SU-DHL-6 (cell line): ENCODE measurements around the gene LDB2.

Experiments
- H2AFZ ChIP-seq: fragments of 200-600 bp; sonication (generic); 2 replicates; pipeline ENCODE4 v1.6.1; 2014; ENCODE audit warnings: low read depth, mild to moderate bottlenecking, moderate library complexity, mixed read lengths, antibody characterized with exemption, low read length; ENCODE audit not compliant: severe bottlenecking
- H3F3A ChIP-seq: fragments of 200-600 bp; shearing (Covaris generic); 2 replicates; pipeline ENCODE4 v1.6.0; 2016; ENCODE audit warnings: antibody characterized with exemption, mild to moderate bottlenecking; ENCODE audit not compliant: insufficient read depth
- H3K27ac ChIP-seq: fragments of 200-600 bp; sonication (generic); 2 replicates; pipeline ENCODE4 v1.5.1; 2016; ENCODE audit warnings: low read depth, mild to moderate bottlenecking, low read length, moderate library complexity, mixed read lengths
- H3K27me3 ChIP-seq: fragments of 200-600 bp; sonication (generic), shearing (Covaris generic); 2 replicates; pipeline ENCODE4 v1.6.0; 2014; ENCODE audit warnings: mild to moderate bottlenecking, low read length
- H3K36me3 ChIP-seq: fragments of 200-600 bp; sonication (generic); 2 replicates; pipeline ENCODE4 v1.6.1; 2014; ENCODE audit warnings: mild to moderate bottlenecking, low read length, mixed read lengths
- H3K4me2 ChIP-seq: fragments of 300-600, 200-600 bp; shearing (Covaris generic), sonication (generic); 2 replicates; pipeline ENCODE4 v1.6.0; 2014; ENCODE audit warnings: low read length, low read depth, mild to moderate bottlenecking; ENCODE audit not compliant: poor library complexity, severe bottlenecking
- H3K4me3 ChIP-seq: fragments of 200-600 bp; sonication (generic); 2 replicates; pipeline ENCODE4 v1.5.1; 2014; ENCODE audit warnings: antibody characterized with exemption, low read length, mild to moderate bottlenecking, mixed read lengths; ENCODE audit not compliant: insufficient read depth, poor library complexity, severe bottlenecking
- H3K79me2 ChIP-seq: fragments of 200-600 bp; sonication (generic); 2 replicates; pipeline ENCODE4 v1.6.1; 2014; ENCODE audit warnings: mild to moderate bottlenecking, low read length, moderate library complexity; ENCODE audit not compliant: insufficient read depth
- H3K9ac ChIP-seq: fragments of 200-600 bp; sonication (generic); 2 replicates; pipeline ENCODE4 v1.7.0; 2014; ENCODE audit warnings: mild to moderate bottlenecking, low read length
- H3K9me2 ChIP-seq: fragments of 200-600 bp; sonication (generic); replicated peaks from 2 replicates; pipeline ENCODE4 v1.6.1; 2014; ENCODE audit warnings: low read length; ENCODE audit not compliant: insufficient read depth
- H3K9me3 ChIP-seq: fragments of 200-600 bp; sonication (generic); 2 replicates; pipeline ENCODE4 v1.6.1; 2014; ENCODE audit warnings: low read length, mixed read lengths; ENCODE audit not compliant: insufficient read depth
- H4K20me1 ChIP-seq: fragments of 200-600 bp; sonication (generic); 2 replicates; pipeline ENCODE4 v1.6.1; 2014; ENCODE audit warnings: low read depth, mild to moderate bottlenecking, antibody characterized with exemption, low read length, moderate library complexity, mixed read lengths
- EZH2phosphoT487 ChIP-seq: fragments of 200-600 bp; sonication (generic), shearing (Covaris generic); conservative IDR thresholded peaks from 2 replicates; pipeline ENCODE4 v1.6.1; 2018; ENCODE audit warnings: mild to moderate bottlenecking, antibody characterized with exemption, low read length, moderate library complexity, mixed read lengths
- TF ChIP-seq, protein P1 (sequence below): fragments of 200-600 bp; sonication (generic); IDR thresholded peaks from one replicate; pipeline ENCODE4 v1.5.1; 2017; ENCODE audit warnings: antibody characterized with exemption, mild to moderate bottlenecking, low read length, moderate library complexity; ENCODE audit not compliant: insufficient read depth, poor library complexity, severe bottlenecking

The LDB2 gene

DNA sequence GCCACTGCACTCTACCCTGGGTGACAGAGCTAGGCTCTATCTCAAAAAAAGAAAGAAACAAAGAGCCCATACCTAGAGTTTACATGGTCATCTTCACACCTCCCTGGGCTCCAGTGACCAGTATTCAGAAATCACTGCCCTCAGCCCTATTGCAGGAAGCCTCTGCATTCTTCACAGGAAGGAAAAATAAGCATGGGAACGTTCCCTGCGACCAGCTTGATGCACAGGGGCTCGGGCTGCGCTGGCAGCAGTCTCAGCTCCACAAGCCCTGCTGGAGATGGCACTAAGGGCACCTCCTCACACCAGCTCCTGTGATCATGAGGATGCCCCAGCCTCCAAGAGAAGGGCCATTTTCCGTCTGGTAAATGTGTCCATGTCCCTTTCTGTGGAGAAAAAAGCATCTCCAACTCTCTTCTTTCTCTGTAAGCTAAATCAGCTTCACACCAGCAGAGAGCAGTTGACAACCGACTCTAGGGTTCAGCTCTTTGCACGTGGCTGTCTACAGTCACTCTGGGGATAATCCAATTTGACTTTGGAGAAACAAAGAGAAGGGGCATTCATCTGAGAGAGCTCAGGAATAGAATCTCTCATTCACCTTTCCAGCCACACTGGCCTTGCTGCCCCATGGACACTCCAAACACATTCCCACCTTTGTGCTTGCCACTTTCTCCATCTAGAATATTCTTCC lies 33.1 kb downstream of the LDB2 start:
- H4K20me1 ChIP-seq = no peaks in the 10 kb centered on the region
- no peaks in the 10 kb centered on the region for H3K36me3 ChIP-seq
- TF ChIP-seq EZH2phosphoT487 = no peak
- TF ChIP-seq, protein P1, sequence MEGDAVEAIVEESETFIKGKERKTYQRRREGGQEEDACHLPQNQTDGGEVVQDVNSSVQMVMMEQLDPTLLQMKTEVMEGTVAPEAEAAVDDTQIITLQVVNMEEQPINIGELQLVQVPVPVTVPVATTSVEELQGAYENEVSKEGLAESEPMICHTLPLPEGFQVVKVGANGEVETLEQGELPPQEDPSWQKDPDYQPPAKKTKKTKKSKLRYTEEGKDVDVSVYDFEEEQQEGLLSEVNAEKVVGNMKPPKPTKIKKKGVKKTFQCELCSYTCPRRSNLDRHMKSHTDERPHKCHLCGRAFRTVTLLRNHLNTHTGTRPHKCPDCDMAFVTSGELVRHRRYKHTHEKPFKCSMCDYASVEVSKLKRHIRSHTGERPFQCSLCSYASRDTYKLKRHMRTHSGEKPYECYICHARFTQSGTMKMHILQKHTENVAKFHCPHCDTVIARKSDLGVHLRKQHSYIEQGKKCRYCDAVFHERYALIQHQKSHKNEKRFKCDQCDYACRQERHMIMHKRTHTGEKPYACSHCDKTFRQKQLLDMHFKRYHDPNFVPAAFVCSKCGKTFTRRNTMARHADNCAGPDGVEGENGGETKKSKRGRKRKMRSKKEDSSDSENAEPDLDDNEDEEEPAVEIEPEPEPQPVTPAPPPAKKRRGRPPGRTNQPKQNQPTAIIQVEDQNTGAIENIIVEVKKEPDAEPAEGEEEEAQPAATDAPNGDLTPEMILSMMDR = no peak
- H3K9ac ChIP-seq = no peak overlapping the region
- no peaks in the 10 kb centered on the region for H3K79me2 ChIP-seq
- no peaks in the 10 kb centered on the region for H3K9me3 ChIP-seq
- H3K27me3 ChIP-seq = no peaks in the 10 kb centered on the region
- H3K9me2 ChIP-seq = no peaks in the 10 kb centered on the region
- no peak overlapping the region for H3K27ac ChIP-seq
- no peak overlapping the region for H3K4me3 ChIP-seq
- no peaks in the 10 kb centered on the region for H3F3A ChIP-seq
- H3K4me2 ChIP-seq = no peak overlapping the region
- no peak overlapping the region for H2AFZ ChIP-seq

DNA sequence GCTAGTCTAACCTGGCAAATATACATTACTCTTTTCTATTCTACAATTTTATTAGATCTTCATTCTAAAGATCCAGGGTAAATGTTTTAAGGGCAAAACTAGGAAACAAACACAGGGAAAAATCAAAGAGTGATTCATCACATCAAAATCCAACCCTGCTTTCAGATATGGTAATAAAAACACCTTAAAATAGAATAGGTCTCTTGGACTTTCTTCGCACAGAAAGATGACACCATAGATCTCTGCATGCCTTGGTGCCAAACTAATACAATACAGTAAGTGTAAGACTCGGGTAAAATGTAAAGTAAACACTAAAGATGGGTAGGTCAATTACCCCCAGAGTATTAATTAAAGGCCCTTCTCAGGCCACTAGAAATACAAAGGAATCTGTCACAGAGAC lies 34.2 kb downstream of the LDB2 start:
- no peaks in the 10 kb centered on the region for H3K9me3 ChIP-seq
- no peaks in the 10 kb centered on the region for H3K79me2 ChIP-seq
- H3K27me3 ChIP-seq = no peaks in the 10 kb centered on the region
- H4K20me1 ChIP-seq = no peaks in the 10 kb centered on the region
- no peak overlapping the region for H3K27ac ChIP-seq
- no peak overlapping the region for H3K4me3 ChIP-seq
- no peak overlapping the region for H2AFZ ChIP-seq
- no peaks in the 10 kb centered on the region for H3K9me2 ChIP-seq
- no peaks in the 10 kb centered on the region for H3K36me3 ChIP-seq
- H3K4me2 ChIP-seq = no peak overlapping the region
- no peak overlapping the region for H3K9ac ChIP-seq
- TF ChIP-seq, protein P1 = no peak
- TF ChIP-seq EZH2phosphoT487 = no peak
- H3F3A ChIP-seq = no peaks in the 10 kb centered on the region

DNA sequence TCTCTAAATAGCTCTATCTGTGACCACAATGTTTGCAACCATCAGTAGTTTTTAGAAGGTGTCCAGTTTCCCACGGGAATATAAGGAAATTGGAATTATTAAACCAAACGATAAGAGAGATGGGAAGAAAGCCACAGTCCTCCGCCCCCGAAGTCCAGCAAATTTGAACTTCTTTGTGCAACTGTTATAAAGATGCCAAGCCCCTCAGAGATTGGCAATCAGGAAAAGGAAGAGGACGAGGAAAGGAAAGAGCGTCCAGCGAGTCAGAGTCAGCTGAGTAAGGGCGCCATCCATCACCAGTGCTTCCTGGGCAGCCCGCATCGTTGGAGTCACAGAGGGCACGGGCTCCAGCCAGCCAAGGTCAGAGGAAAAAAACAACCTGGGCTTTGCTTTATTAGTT lies 35.7 kb downstream of the LDB2 start:
- no peaks in the 10 kb centered on the region for H3K36me3 ChIP-seq
- no peak overlapping the region for H3K4me3 ChIP-seq
- H3K9me3 ChIP-seq = no peaks in the 10 kb centered on the region
- H3K4me2 ChIP-seq = no peak overlapping the region
- H3K9me2 ChIP-seq = no peaks in the 10 kb centered on the region
- no peaks in the 10 kb centered on the region for H3K27me3 ChIP-seq
- H3K9ac ChIP-seq = no peak overlapping the region
- H4K20me1 ChIP-seq = no peaks in the 10 kb centered on the region
- no peaks in the 10 kb centered on the region for H3K79me2 ChIP-seq
- no peak overlapping the region for H3K27ac ChIP-seq
- no peak overlapping the region for H2AFZ ChIP-seq
- H3F3A ChIP-seq = no peaks in the 10 kb centered on the region
- TF ChIP-seq, protein P1 = no peak
- TF ChIP-seq EZH2phosphoT487 = no peak
